Stimulated activated CD4-positive, alpha-beta T cell treated with anti-CD3 and anti-CD28 coated beads, Interleukin-15, amount 100 ng/mL, for 48 hours (primary cell): Measurements from ENCODE around the gene AAGAB.
"Not testable (repeated sequence)": the region's sequence is repeated elsewhere in the genome, so short reads cannot be mapped to it uniquely, and the experiment has no call there.

Experiments used
- DNase-seq, 2 donors: peaks; one replicate each; pipeline ENCODE4 v3.0.0-alpha.2; 2020; ENCODE audit warnings: low read depth in 2 of 2

The AAGAB gene

DNA sequence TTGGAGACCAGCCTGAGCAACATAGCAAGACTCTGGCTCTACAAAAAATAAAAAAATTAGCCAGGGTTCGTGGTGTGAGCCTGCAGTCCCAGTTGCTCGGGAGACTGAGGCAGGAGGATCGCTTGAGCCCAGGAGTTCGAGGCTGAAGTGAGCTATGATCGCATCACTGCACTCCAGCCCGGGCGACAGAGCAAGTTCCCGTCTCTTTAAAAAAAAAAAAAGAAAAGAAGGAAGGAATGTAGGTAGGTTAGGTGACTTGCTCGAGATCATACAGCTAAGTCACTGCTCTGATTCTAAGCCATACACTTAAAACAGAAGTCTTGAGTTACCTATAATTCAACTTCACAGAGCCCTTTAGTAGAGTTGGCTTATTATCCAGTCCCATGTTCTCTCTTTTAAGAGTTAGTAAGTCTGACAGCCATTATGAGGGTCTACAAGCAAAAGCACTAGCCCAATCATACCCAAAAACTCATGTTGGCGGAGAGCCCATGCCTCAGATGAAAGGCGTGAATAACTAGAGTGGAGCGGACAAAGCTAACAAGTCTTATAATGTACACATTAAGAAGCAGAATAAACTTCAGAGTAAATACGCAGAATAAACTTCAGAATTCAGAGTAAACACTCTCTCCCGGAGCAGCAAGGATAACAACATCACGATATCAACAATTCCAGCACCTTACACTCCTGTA, 768 bp downstream of the AAGAB start:
- DNase-seq = no peak

- no peak for DNase-seq
Measured at GRCh38 chr15:67253101-67253500, 1.4 kb downstream of the AAGAB start.

GRCh38 chr15:67251318-67251717, 3.1 kb downstream of the AAGAB start:
- no peak for DNase-seq

GRCh38 chr15:67249830-67250229, 4.6 kb downstream of the AAGAB start:
- DNase-seq = no peak

DNA sequence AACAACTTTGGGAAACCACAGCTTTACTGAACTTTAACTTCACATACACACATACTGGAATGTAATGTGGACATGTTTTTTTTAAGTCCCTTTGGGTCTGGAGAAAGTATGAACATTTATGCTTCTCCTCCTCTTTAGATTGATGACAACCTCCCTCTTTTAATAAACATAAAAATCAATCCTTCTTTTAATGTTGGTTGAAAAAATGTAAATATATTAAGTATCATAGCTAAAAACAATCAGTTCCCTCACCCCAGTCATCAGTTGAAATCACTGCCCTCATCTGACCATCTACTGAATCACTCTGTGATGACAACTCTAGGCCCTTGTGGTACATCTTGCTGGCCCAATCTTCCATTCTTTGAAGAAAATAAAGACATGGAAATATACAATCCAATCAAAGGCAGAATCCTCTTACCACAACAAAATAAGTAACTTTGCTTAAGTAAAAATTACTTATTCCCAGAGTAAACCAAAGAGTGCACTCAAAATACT, 6.4 kb downstream of the AAGAB start:
- DNase-seq = no peak

DNA sequence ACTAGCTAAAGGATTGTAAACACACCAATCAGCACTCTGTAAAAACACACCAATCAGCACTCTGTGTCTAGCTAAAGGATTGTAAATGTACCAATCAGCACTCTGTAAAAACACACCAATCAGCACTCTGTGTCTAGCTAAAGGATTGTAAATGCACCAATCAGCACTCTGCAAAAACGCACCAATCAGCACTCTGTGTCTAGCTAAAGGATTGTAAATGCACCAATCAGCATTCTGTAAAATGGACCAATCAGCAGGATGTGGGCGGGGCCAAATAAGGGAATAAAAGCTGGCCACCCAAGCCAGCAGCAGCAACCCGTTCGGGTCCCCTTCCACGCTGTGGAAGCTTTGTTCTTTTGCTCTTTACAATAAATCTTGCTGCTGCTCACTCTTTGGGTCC, 7.9 kb downstream of the AAGAB start:
- DNase-seq = not testable (repeated sequence)

DNA sequence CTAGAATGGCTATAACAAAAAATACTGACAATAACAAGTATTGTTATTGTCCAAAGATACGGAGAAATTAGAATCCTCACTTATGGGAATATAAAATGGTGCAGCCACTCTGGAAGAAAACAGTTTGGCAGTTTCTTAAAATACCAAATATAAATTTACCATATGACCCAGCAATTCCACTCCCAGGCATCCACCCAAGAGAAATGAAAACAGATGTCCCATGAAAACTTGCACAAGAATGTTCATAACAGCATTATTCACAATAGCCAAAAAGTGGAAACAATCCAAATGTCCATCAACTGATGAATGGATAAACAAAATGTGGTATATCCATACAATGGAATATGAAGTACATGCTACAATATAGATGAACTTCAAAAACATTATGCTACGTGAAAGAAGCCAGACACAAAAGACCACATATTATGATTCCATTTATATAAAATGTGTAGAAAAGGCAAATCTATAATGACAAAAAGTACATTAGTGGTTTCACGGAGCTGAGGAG, 9.4 kb downstream of the AAGAB start:
- no peak for DNase-seq

GRCh38 chr15:67242708-67243111, 11.8 kb downstream of the AAGAB start:
- DNase-seq = no peak

- DNase-seq = peak in 1 of 2 donors; percentile 24
Measured at GRCh38 chr15:67241132-67241855, 13.2 kb downstream of the AAGAB start.

- DNase-seq = no peak
Measured at GRCh38 chr15:67240235-67241131, 14.0 kb downstream of the AAGAB start.

DNA sequence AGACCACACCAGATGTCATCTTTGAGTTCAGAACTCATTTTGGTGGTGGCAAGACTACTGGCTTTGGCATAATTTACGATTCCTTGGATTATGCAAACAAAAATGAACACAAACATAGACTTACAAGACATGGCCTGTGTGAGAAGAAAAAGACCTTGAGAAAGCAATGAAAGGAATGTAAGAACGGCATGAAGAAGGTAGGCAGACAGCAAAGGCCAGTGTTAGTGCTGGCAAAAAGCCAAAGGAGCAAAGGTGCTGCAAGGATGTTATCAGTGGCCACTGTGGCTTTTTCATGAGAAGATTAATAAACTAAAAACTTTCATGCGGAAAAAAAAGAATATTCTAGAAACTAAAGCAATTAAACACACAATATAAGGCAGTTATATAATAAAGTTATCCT, 21.9 kb downstream of the AAGAB start:
- no peak for DNase-seq

- no peak for DNase-seq
Measured at GRCh38 chr15:67230504-67230903, 24.0 kb downstream of the AAGAB start.

DNA sequence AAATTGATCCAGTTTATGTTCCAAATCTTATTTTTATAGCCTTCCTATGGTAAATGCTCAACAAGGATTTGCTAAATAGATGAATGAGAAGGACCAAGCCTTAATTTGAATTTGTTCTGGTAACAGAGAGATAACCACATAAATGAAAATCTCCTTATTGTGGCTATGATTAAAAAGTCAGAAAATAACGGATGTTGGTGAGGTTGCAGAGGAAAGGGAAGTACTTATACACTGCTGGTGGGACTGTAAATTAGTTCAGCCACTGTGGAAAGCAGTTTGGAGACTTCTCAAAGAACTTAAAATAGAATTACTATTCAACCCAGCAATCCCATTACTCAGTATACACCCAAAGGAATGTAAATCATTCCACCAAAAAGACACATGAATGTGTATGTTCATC, 26.2 kb downstream of the AAGAB start:
- no peak for DNase-seq

GRCh38 chr15:67227846-67228245, 26.6 kb downstream of the AAGAB start:
- DNase-seq = no peak

- DNase-seq = no peak
Measured at GRCh38 chr15:67227431-67227830, 27.0 kb downstream of the AAGAB start.

- no peak for DNase-seq
Measured at GRCh38 chr15:67225336-67225735, 29.1 kb downstream of the AAGAB start.

DNA sequence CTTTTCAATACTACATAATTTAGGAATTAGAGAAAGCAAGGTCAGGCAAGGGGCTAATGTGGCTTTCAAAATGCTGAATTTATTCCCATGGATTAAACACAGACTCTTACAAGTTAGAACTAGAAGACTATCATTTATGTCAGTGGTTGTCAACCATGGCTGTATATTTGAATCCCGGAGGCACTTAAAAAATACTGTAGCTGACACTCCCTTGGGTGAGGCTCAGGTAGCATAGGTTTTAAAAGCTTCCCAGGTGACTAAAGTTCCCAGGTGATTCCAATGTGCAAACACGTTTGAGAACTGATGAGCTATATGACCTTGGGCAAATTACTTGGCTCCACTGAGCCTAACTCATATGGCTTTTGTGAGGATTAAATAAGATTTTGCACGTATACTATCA, 29.6 kb downstream of the AAGAB start:
- DNase-seq = no peak

DNA sequence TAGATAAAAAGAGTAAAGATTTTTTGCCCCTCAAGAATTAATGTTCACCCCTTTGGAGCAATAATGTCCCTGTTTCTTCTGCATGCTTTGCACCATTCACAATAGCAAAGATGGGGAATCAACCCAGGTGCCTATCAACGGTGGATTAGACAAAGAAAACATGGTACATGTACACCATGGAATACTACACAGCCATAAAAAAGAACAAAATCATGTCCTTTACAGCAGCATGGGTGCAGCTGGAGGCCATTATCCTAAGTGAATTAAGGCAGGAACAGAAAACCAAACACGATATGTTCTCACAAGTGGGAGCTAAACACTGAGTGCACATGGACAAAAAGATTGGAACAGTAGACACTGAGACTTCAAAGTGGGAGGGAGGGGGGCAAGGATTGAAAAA, 35.2 kb downstream of the AAGAB start:
- DNase-seq = no peak

- DNase-seq = no peak
Measured at GRCh38 chr15:67218428-67218827, 36.0 kb downstream of the AAGAB start.

GRCh38 chr15:67216859-67217258, 37.6 kb downstream of the AAGAB start:
- no peak for DNase-seq

DNA sequence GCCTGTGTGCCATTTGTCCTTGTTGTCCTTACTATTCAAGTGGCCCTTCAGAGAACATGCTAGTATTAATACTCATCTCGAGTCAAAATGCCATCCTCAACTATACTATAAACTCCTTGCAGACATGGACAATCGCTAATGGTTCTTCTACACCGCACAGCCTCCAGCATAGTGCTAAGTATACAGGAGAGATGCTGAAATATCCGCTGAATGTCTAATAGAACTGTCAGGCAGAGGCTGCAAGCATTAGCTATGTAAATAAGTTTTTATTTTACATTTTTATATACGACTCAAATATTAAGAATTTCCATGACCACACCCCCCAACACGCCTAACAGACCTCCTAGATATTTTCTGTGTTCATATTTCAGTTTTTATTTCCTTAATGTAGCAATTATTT, 39.4 kb downstream of the AAGAB start:
- no peak for DNase-seq
